ENCODE data around the gene PCDH9. TPM values are rescaled to one million over a fixed set of nuclear protein-coding genes. Genes with fewer than 3 reads are reported as not detected.

PCDH9 gene
- total RNA-seq, 1 donor from 2014 or later: 64.4 TPM

- FAIRE-seq (no peak), DNase-seq (ENCODE audit: low spot score in 2 of 2) (no peak)
Measured at GRCh38 chr13:66344805-66345517, 885.2 kb downstream of the PCDH9 start.

- DNase-seq (ENCODE audit: low spot score in 2 of 2): no peak
- no peak for FAIRE-seq
Measured at GRCh38 chr13:66343224-66343828, 886.8 kb downstream of the PCDH9 start.

DNA sequence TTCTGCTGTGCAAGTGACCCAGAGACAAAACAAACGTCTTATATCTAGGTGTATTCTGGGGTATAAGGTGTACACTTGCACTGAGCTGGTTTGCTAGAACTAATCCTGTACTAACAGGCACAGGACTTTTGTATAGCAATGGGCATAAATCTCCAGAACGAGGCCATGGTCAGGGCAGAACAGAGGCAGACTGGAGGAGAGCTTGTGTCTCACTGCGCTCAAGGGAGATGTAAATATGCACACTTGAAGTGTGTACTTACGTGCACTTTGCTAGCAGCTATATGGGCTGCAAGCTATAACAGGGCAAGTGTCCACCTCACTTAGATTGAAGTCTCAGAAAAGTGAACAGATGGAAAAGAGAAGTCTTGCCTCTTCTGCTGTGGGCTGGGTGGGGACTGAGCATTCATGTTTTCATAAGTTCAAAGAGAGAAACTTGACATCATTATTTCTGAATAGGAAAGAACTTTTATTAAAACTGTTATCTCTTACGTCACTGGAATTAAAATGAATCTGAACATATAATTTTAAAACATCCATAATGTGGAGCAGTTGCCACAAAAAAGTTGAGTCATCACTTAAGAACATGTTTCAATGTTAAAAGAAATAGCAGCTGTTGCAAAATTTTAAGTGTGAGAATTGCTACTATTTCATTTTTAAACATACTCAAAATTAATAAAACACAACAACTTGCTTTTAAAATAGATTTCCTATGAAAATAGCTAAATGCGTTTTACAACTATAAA, 888.3 kb downstream of the PCDH9 start:
- FAIRE-seq (peak; percentile 59), DNase-seq (ENCODE audit: low spot score in 2 of 2) (no peak)

DNA sequence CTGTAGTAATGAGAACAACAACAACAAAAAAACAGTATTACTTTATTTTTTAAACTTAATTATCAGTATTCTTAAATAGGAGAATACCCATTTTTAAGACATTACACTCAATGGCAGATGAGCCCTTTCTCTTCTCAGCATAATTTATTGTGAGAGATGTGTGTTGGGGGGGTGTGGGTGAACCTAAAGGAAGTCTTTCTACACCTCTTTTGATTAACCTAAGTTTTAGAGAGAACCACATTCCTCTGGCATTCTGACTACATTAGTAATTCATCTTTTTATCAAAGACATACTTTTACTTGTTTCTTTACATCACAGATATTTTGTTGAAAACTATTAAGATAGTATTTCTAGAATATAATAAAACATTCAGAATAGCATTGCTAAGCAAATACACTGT, 890.9 kb downstream of the PCDH9 start:
- FAIRE-seq (no peak), DNase-seq (ENCODE audit: low spot score in 2 of 2) (no peak)

GRCh38 chr13:66338542-66338941, 891.6 kb downstream of the PCDH9 start:
- no peak for FAIRE-seq
- no peak for DNase-seq (ENCODE audit: low spot score in 2 of 2)

DNA sequence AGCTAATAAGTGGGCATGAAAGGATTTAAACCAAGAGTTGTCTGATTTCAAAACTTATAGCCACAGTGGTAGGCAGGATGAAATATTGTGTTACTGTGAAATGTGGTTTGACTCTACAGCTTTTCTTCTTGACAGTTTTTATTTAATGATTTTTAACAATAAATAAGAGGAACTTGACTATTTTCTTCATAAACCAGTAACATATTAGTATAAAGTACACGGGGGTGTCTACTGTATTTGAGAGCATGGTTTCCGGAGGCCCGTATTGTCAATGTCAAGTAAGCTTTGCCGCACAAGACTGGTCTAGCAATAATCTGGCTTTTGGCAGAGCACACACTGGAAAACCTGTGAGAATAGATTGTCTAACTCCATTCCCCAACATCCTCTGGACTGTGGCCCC, 894.5 kb downstream of the PCDH9 start:
- DNase-seq (ENCODE audit: low spot score in 2 of 2) (no peak), FAIRE-seq (no peak)

DNA sequence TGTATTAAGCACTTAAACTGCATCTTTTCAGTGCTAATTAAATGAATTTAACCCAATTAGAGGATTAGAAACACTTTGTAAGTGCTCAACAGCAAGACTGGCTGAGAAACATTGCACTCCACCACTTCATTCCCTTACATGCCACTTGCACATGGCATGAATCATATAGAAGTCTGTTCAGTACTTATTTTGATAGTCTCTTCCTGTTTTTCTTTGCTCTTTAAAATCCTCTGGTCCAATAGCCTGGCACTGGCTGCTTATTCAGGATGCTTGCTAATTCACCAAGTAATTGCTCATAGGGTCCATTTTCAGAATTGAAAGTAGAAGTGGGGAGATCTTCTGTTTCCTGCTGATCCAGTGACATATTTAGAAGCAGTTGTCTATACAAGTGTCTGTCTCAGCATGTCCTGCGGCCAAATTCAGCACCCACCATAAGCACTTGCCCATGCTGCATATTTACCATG, 900.1 kb downstream of the PCDH9 start:
- DNase-seq (ENCODE audit: low spot score in 2 of 2) (no peak), FAIRE-seq (no peak)

- FAIRE-seq: no peak
- no peak for DNase-seq (ENCODE audit: low spot score in 2 of 2)
Measured at GRCh38 chr13:66328476-66328875, 901.7 kb downstream of the PCDH9 start.

- DNase-seq (ENCODE audit: low spot score in 2 of 2) (no peak), FAIRE-seq (no peak)
Measured at GRCh38 chr13:66323745-66324347, 906.3 kb downstream of the PCDH9 start.

DNA sequence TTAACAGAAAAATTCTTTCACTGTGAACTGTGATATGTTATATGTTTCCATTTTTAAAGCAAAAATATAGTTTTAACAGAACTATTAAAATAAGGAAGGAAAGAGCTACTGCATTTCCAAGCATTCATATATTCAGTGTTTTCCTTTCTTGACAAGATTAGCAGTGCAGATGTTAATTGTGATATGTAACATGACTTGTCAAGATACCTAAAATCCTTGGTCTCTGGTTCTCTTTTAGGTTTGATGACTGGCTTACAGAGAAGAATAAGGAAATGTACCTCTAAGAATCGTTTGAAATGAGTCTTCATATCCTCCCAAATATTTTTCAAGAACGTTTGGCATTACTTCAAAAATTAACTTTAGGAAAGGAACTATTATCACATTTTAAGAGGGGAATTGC, 907.2 kb downstream of the PCDH9 start:
- FAIRE-seq: no peak
- no peak for DNase-seq (ENCODE audit: low spot score in 2 of 2)

- DNase-seq (ENCODE audit: low spot score in 2 of 2): no peak
- no peak for FAIRE-seq
Measured at GRCh38 chr13:66322193-66322740, 907.9 kb downstream of the PCDH9 start.

DNA sequence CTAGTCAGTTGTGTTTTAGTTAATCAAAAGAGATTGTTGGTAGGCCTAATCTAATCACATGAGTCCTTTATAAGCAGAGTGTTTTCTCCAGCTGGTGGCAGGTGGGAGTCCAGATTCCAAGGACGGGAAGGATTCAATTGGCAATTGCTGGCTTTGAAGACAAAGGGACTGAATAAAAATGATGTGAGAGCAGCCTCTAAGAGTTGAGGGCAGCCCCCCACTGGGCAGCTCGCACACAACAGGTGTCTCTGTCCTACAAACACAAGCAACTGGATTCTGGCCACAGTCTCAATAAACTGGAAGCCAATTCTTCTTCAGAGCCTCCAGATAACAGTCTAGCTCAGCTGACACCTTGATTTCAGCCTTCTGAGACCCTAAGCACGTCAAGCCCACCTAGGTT, 915.2 kb downstream of the PCDH9 start:
- FAIRE-seq: no peak
- DNase-seq (ENCODE audit: low spot score in 2 of 2): no peak

DNA sequence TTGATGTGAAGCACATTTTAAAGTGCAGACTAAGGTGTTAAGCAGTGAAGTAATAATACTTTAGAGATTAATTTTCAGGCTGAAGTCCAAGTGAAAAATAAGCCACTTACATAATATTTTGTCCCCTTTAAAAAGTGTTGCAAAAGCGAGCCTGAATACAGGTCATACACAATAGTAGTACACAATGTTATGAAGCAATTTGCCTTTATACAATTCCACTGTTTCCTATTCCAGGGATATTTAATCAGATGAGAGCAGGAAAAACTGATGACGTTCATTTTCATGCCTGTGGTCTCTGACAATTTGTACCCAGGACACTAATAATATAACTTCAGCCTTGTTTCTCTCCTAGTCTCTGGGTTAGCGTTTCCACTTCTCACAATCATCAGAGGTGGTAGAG, 916.7 kb downstream of the PCDH9 start:
- DNase-seq (ENCODE audit: low spot score in 2 of 2): no peak
- FAIRE-seq: no peak

GRCh38 chr13:66312312-66313087, 917.6 kb downstream of the PCDH9 start:
- FAIRE-seq: no peak
- DNase-seq (ENCODE audit: low spot score in 2 of 2): no peak

- FAIRE-seq: no peak
- no peak for DNase-seq (ENCODE audit: low spot score in 2 of 2)
Measured at GRCh38 chr13:66305961-66306617, 924.0 kb downstream of the PCDH9 start.

- FAIRE-seq: peak; percentile 31
Measured at GRCh38 chr13:66301482-66301881, 928.7 kb downstream of the PCDH9 start.

DNA sequence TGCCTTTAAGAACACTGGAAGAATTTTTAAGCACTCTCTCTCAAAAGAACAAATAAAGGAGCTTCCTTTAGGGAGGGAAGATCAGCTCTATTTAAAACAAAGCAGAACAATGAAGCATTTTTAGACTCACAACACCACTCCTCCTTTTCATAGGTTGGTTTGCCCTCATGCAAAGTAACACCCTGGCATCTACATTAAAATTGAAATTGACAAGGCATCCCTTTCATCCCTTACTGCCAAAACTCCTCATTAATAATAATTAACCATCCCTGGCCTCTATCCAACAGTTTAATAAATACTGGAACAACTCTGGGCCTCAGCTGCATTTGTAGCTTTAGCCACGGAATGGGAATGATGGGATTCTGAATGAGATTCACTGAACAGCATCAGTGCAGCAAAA, 929.1 kb downstream of the PCDH9 start:
- no peak for FAIRE-seq

More at GRCh38 chr13:66301482-66301881, 928.7 kb downstream of the PCDH9 start:
- no peak for DNase-seq (ENCODE audit: low spot score in 2 of 2)

DNA sequence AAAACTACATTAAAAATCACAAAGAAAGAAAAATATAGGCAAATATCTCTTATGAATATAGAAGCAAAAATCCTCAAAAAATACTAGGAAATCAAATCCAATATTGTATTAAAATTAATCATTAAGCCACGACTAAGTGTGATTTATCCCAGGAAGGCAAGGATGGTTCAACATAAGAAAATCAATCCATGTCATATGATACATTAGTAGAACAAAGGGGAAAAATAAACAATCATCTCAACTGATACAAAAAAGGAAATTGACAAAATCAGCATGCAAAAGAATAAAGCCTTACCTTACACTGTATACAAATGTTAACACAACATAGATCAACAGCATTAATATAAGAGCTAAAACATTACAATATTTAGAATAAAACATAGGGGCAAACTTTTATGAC, 933.3 kb downstream of the PCDH9 start:
- FAIRE-seq (no peak), DNase-seq (ENCODE audit: low spot score in 2 of 2) (no peak)

More for the DNA sequence above, 929.1 kb downstream of the PCDH9 start:
- DNase-seq (ENCODE audit: low spot score in 2 of 2): no peak

DNA sequence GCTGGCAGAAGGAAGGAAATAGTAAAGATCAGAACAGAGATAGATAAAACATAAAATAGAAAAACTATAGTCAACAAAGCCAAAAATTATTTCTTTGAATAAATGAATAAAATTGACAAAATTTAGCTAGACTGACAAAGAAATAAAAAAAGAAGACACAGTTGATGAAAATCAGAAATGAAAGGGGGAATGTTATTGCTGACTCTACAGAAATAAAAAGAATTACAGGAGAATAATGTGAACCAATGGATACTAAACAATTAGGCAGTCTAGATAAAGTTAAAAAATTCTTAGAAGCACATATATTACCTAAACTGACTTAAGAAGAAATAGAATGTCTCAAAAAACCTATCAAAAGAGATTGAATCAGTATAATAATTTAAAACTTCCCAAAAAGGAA, 933.8 kb downstream of the PCDH9 start:
- DNase-seq (ENCODE audit: low spot score in 2 of 2) (no peak), FAIRE-seq (no peak)

All from frontal cortex (tissue), 4 donors.